Liver (tissue), 9 donors: ENCODE results near the gene TRAPPC12. TPM values are rescaled to one million over a fixed set of nuclear protein-coding genes. Genes with fewer than 3 reads are reported as not detected.

Experiments used
- DNase-seq: peaks from one replicate; pipeline ENCODE4 v3.0.0-alpha.2; 2017; ENCODE audit warnings: low spot score
- H3K27ac ChIP-seq, 2 donors: one replicate each; pipeline ENCODE4 v1.7.0; 2013; ENCODE audit warnings: inconsistent platforms in 2 of 2, low read length in 2 of 2, control low read depth in 1 of 2, low read depth in 1 of 2, mild to moderate bottlenecking in 1 of 2
- H3K27me3 ChIP-seq, 4 donors: one replicate each; pipeline versions ENCODE4 v1.6.1 to v1.7.0; 2013; ENCODE audit warnings: low read length in 3 of 4, inconsistent platforms in 1 of 4, mild to moderate bottlenecking in 1 of 4, moderate library complexity in 1 of 4; ENCODE audit not compliant: control insufficient read depth in 4 of 4, insufficient read depth in 4 of 4
- H3K36me3 ChIP-seq, 4 donors: one replicate each; pipeline versions ENCODE4 v1.6.1 to v1.7.0; 2013; ENCODE audit warnings: low read length in 3 of 4, mild to moderate bottlenecking in 3 of 4, low read depth in 1 of 4, moderate library complexity in 1 of 4; ENCODE audit not compliant: control insufficient read depth in 4 of 4, insufficient read depth in 3 of 4
- H3K4me1 ChIP-seq, 4 donors: one replicate each; pipeline versions ENCODE4 v1.6.1 to v1.7.0; 2013; ENCODE audit warnings: low read length in 3 of 4, mild to moderate bottlenecking in 3 of 4, moderate library complexity in 1 of 4; ENCODE audit not compliant: control insufficient read depth in 4 of 4, insufficient read depth in 4 of 4
- H3K4me3 ChIP-seq, 3 donors: one replicate each; pipeline versions ENCODE4 v1.6.1 to v1.7.0; 2013; ENCODE audit warnings: low read length in 3 of 3, control low read depth in 1 of 3, low read depth in 1 of 3, mild to moderate bottlenecking in 1 of 3
- H3K9ac ChIP-seq, 2 donors: one replicate each; pipeline ENCODE4 v1.7.0; 2013; ENCODE audit warnings: low read length in 2 of 2, mild to moderate bottlenecking in 2 of 2, moderate library complexity in 2 of 2, control low read depth in 1 of 2, low read depth in 1 of 2
- H3K9me3 ChIP-seq, 4 donors: one replicate each; pipeline versions ENCODE4 v1.6.1 to v1.7.0; 2013; ENCODE audit warnings: low read length in 3 of 4; ENCODE audit not compliant: control insufficient read depth in 4 of 4
- CTCF ChIP-seq: fragments of 150-350 bp; IDR thresholded peaks from 2 replicates; pipeline ENCODE4 v1.5.1; 2017; ENCODE audit warnings: improper control_type of control experiment, low read depth, low read length; ENCODE audit not compliant: missing input control
- FOXA1 ChIP-seq: IDR thresholded peaks from 2 replicates; pipeline ENCODE4 v1.6.1; 2016; ENCODE audit warnings: antibody characterized with exemption
- HNF4G ChIP-seq: IDR thresholded peaks from 2 replicates; pipeline ENCODE4 v1.6.1; 2016; ENCODE audit warnings: antibody characterized with exemption
- JUND ChIP-seq, 2 donors: IDR thresholded peaks; 2 replicates each; pipeline ENCODE4 v1.6.1; 2016; ENCODE audit warnings: antibody characterized with exemption in 2 of 2
- REST ChIP-seq: IDR thresholded peaks from 2 replicates; pipeline ENCODE4 v1.6.1; 2016; ENCODE audit warnings: antibody characterized with exemption, mild to moderate bottlenecking
- RXRA ChIP-seq, 2 donors: IDR thresholded peaks; 2 replicates each; pipeline ENCODE4 v1.6.1; 2017 to 2018; ENCODE audit warnings: antibody characterized with exemption in 2 of 2, mild to moderate bottlenecking in 1 of 2
- WGBS: extraction: QIAGEN DNeasy Blood & Tissue Kit; methylation state at CpG from one replicate; pipeline ENCODE4 v1.1.7; 2013; 5-methylcytosine and 5-hydroxymethylcytosine counted together
- polyA plus RNA-seq, 2 donors: library from polyadenylated mRNA; stranded (reverse) in 1 of 2; unstranded in 1 of 2; fragments of 200-250 nt in 1 of 2; fragments of >200 nt in 1 of 2; fragmentation: Nextera tagmentation in 1 of 2; extraction: Ambion mirVana in 1 of 2; gene quantifications; one replicate each; pipeline versions ENCODE4 v1.2.1 to v1.2.3, GENCODE V29; 2013 to 2015
- total RNA-seq, 2 donors: library from RNA; depleted of rRNA; stranded (reverse); fragments of >200 nt; gene quantifications; one replicate each; pipeline ENCODE4 v1.2.3, GENCODE V29; 2014
- donor health status: healthy.
- donor health status: healthy.
- donor health status: healthy.
- donor health status: healthy.
- donor health status: healthy.

Gene TRAPPC12
- total and polyA plus RNA-seq, 4 donors: 30.2 to 60.9 (median 39.7) TPM

- no peak overlapping the region for H3K9ac ChIP-seq
- no peak overlapping the region for H3K4me3 ChIP-seq
- WGBS: 97% methylated on average over 16 of the region's 16 CpGs
- peaks cover 0 to under 1% (median 0%) of the 10 kb centered on the region in 4 donors for H3K36me3 ChIP-seq
- no peak for DNase-seq
- H3K9me3 ChIP-seq: no peaks in the 10 kb centered on the region
- H3K4me1 ChIP-seq: no peaks in the 10 kb centered on the region
- TF ChIP-seq RXRA (IDR thresholded peaks at IDR 0.05): no peak
- H3K27ac ChIP-seq: no peak overlapping the region
- H3K27me3 ChIP-seq: no peaks in the 10 kb centered on the region
Observed at GRCh38 chr2:3489764-3490115, 110.2 kb downstream of the TRAPPC12 start.

DNA sequence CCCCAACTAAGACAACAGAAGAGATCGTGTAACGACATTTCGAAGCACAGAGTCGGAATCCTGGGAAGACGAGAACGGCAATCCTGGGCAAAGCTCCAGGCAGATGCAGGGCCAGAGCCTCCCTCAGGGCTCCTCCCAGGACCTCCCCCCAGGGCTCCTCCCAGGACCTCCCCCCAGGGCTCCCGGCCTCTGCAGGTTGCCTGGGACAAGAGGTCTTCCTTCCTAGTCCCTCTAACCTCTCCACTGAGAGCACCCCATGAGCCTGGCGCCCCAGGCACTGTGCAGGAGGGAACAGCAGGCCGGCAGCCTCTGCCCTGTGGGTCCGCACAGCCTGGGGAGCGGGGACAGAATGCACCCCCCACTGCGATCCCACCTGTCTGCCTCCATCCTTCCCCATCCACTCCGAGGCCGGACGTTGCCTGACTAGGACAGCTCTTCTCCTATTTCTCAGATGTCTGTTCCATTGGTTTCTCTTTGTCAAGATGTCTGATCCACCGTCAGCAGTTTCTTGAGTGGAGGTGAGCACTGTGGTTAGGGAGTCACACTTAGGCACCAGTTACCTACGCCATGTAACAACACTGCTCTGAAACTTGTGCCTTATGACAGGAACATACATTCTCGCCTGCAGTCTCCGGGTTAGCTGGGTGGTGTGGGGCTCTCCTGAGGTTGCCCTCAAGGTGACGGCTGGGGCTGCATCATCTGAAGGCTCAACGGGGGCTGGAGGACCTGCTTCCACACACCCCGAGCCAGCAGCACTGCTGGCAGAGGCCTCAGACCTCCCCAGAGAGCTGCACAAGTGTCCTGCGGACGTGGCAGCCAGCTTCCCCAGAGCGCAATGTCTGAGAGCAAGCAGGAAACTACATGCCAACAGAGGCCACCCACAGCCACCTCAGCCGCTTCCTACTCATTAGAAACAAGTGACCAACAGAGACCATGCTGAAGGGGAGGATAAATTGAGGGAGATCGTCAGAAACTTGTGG is 111.0 kb downstream of the TRAPPC12 start:
- TF ChIP-seq REST (no peak), CTCF (no peak)
- H3K9ac ChIP-seq: no peak overlapping the region
- H3K4me3 ChIP-seq: no peak overlapping the region
- H3K36me3 ChIP-seq: peaks cover under 1 to 7% (median 5%) of the 10 kb centered on the region in 4 donors
- no peaks in the 10 kb centered on the region for H3K4me1 ChIP-seq
- no peak for DNase-seq
- 82% methylated on average over 27 of the region's 27 CpGs for WGBS
- no peaks in the 10 kb centered on the region for H3K27me3 ChIP-seq
- H3K9me3 ChIP-seq: no peaks in the 10 kb centered on the region
- no peak overlapping the region for H3K27ac ChIP-seq

- H3K36me3 ChIP-seq: peaks cover 5 to 15% (median 12%) of the 10 kb centered on the region in 4 donors
- WGBS: 63% methylated on average over 6 of the region's 6 CpGs
- H3K27ac ChIP-seq: no peak overlapping the region
- no peak for DNase-seq
- no peaks in the 10 kb centered on the region for H3K27me3 ChIP-seq
- TF ChIP-seq HNF4G (no peak), FOXA1 (no peak), JUND (IDR thresholded peaks at IDR 0.05) (no peak)
- H3K4me1 ChIP-seq: no peaks in the 10 kb centered on the region
- H3K9me3 ChIP-seq: no peaks in the 10 kb centered on the region
- no peak overlapping the region for H3K4me3 ChIP-seq
- no peak overlapping the region for H3K9ac ChIP-seq
Observed at GRCh38 chr2:3491306-3491705, 111.8 kb downstream of the TRAPPC12 start.
